GM12878 (cell line): Measurements from ENCODE around the gene POLN. TPM values are rescaled to one million over a fixed set of nuclear protein-coding genes. Genes with fewer than 3 reads are reported as not detected.

ENCODE experiments used
- ATAC-seq: fragments of 200-7000 bp; cut with Tn5 transposase; 3 replicates; pipeline ENCODE4 v1.9.1; 2020; ENCODE audit warnings: mild to moderate bottlenecking, moderate library complexity
- BruUV-seq: library from RNA; stranded (reverse); fragments of 400-500 nt; replicated peaks from 2 replicates; lab custom pipeline; 2021; lab: Mats Ljungman, UMichigan
- CTCF ChIA-PET: fragments of 300-600 bp; sonication (Branson Sonifier 250); formaldehyde crosslinking; extraction: SDS; loops from one replicate; lab custom pipeline; 2021; ENCODE audit warnings: inconsistent platforms; lab: Yijun Ruan, JAX
- POLR2A ChIA-PET: fragments of 350-600 bp; formaldehyde crosslinking; extraction: SDS; loops from one replicate; lab custom pipeline; 2021; ENCODE audit warnings: inconsistent platforms; lab: Charles Lee
- RAD21 ChIA-PET: fragments of 300-600 bp; sonication (Branson Sonifier 250); formaldehyde crosslinking; loops from one replicate; lab custom pipeline; 2023; ENCODE audit warnings: antibody characterized with exemption; ENCODE audit not compliant: unreplicated experiment; lab: Charles Lee
- SMC1A ChIA-PET: fragments of 300-600 bp; sonication (Branson Sonifier 250); formaldehyde crosslinking; loops from one replicate; lab custom pipeline; 2023; ENCODE audit not compliant: unreplicated experiment, uncharacterized antibody; lab: Charles Lee
- DNase-seq: peaks from one replicate; pipeline ENCODE4 v3.0.0-alpha.2; 2011; ENCODE audit warnings: low read depth, low spot score
- FAIRE-seq: peaks from 3 replicates; lab custom pipeline; 2011; peaks lifted over from hg19 to GRCh38; lab: Jason Lieb, UNC
- H2AFZ ChIP-seq: 2 replicates; pipeline ENCODE4 v1.6.0; 2011; ENCODE audit warnings: low read depth, low read length, control low read depth; ENCODE audit not compliant: control insufficient read depth
- H3K27ac ChIP-seq: 2 replicates; pipeline ENCODE4 v1.5.1; 2011; ENCODE audit warnings: control low read depth; ENCODE audit not compliant: control insufficient read depth, insufficient read depth
- H3K27me3 ChIP-seq, 2 experiments: replicated peaks in 1 of 2; 2 replicates each; pipeline versions ENCODE4 v1.6.0 to v1.6.1; 2011; ENCODE audit warnings: low read length in 1 of 2; ENCODE audit not compliant: control insufficient read depth in 2 of 2, insufficient read depth in 2 of 2
- H3K36me3 ChIP-seq, 2 experiments: 2 replicates each; pipeline ENCODE4 v1.5.1; 2011; ENCODE audit warnings: low read length in 1 of 2; ENCODE audit not compliant: control insufficient read depth in 2 of 2, insufficient read depth in 2 of 2
- H3K4me1 ChIP-seq: 2 replicates; pipeline ENCODE4 v1.6.1; 2011; ENCODE audit warnings: mild to moderate bottlenecking, low read length, moderate library complexity, mixed read lengths; ENCODE audit not compliant: control insufficient read depth, insufficient read depth
- H3K4me2 ChIP-seq: 2 replicates; pipeline ENCODE4 v1.6.0; 2011; ENCODE audit warnings: control low read depth; ENCODE audit not compliant: control insufficient read depth, insufficient read depth
- H3K4me3 ChIP-seq: fragments of 200-600 bp; sonication (generic); 2 replicates; pipeline ENCODE4 v1.5.1; 2016
- H3K79me2 ChIP-seq: 2 replicates; pipeline ENCODE4 v1.6.0; 2011; ENCODE audit warnings: low read length; ENCODE audit not compliant: control insufficient read depth, insufficient read depth
- H3K9ac ChIP-seq: 2 replicates; pipeline ENCODE4 v1.8.0; 2011; ENCODE audit warnings: low read length, control low read depth, mixed read lengths; ENCODE audit not compliant: control insufficient read depth, insufficient read depth
- H3K9me3 ChIP-seq: replicated peaks from 3 replicates; pipeline ENCODE4 v1.5.1; 2011; ENCODE audit warnings: mild to moderate bottlenecking, low read length; ENCODE audit not compliant: control insufficient read depth, insufficient read depth
- H4K20me1 ChIP-seq: 2 replicates; pipeline ENCODE4 v1.6.0; 2011; ENCODE audit not compliant: control insufficient read depth, insufficient read depth
- EZH2 ChIP-seq: IDR thresholded peaks from 2 replicates; pipeline ENCODE4 v1.6.1; 2012; ENCODE audit warnings: low read depth, mild to moderate bottlenecking, control low read depth, inconsistent platforms, low read length, borderline replicate concordance; ENCODE audit not compliant: control insufficient read depth
- KAT2A ChIP-seq: conservative IDR thresholded peaks from 2 replicates; pipeline ENCODE4 v1.6.1; 2011; ENCODE audit warnings: low read depth, low read length; ENCODE audit not compliant: control insufficient read depth
- MYB ChIP-seq: fragments of 150-350 bp; IDR thresholded peaks from 2 replicates; pipeline ENCODE4 v1.6.1; 2014; ENCODE audit warnings: mild to moderate bottlenecking, low read depth, low read length, borderline replicate concordance
- NFIC ChIP-seq: IDR thresholded peaks from 2 replicates; pipeline ENCODE4 v1.6.1; 2012; ENCODE audit warnings: low read depth, mild to moderate bottlenecking, inconsistent platforms, low read length, moderate library complexity
- NR2C1 ChIP-seq: fragments of 450-650 bp; IDR thresholded peaks from 2 replicates; pipeline ENCODE4 v1.6.1; 2017; ENCODE audit warnings: antibody characterized with exemption, mild to moderate bottlenecking, moderate library complexity
- NRF1 ChIP-seq: conservative IDR thresholded peaks from 2 replicates; pipeline ENCODE4 v1.6.1; 2011; ENCODE audit warnings: mild to moderate bottlenecking, low read depth, low read length, improper control_type of control experiment
- PBX3 ChIP-seq: IDR thresholded peaks from 2 replicates; pipeline ENCODE4 v1.6.1; 2011; ENCODE audit warnings: mild to moderate bottlenecking, low read depth, low read length, moderate library complexity; ENCODE audit not compliant: insufficient replicate concordance
- RCOR1 ChIP-seq: conservative IDR thresholded peaks from 2 replicates; pipeline ENCODE4 v1.6.1; 2012; ENCODE audit warnings: low read depth, low read length, improper control_type of control experiment
- WGBS: methylation state at CpG from one replicate; pipeline ENCODE4 v1.1.6; 2016; ENCODE audit warnings: low lambda C conversion rate; ENCODE audit not compliant: insufficient replicate concordance, insufficient coverage; ENCODE audit errors: missing lambda C conversion rate; 5-methylcytosine and 5-hydroxymethylcytosine counted together
- in situ Hi-C: fragments of 300-500 bp; cut with MboI; formaldehyde crosslinking; loops from 9 replicates; pipeline ENCODE4 v1.14.3; 2018; ENCODE audit warnings: mixed read lengths
- intact Hi-C: fragments of 100-400 bp; cut with micrococcal nuclease; formaldehyde crosslinking; loops from one replicate; pipeline ENCODE4 v1.14.2; 2022; ENCODE audit not compliant: unreplicated experiment
- polyA plus RNA-seq, 11 experiments: library from polyadenylated mRNA; depleted of rRNA in 4 of 11; unstranded in 6 of 11; stranded (reverse) in 5 of 11; fragments of >200 nt; fragmentation: Nextera tagmentation in 4 of 11; fragmentation: Illumina TruSeq in 1 of 11; extraction: Ambion mirVana in 4 of 11; extraction: Trizol in 1 of 11; gene quantifications; 1 replicate in 1 of 11; 2 replicates in 10 of 11; pipeline versions ENCODE4 v1.2.1 to v1.2.3, GENCODE V29; 2011 to 2016; ENCODE audit warnings: inconsistent platforms in 2 of 11, missing spikeins in 2 of 11, low read depth in 1 of 11
- total RNA-seq, 4 experiments: library from RNA; depleted of rRNA in 3 of 4; stranded (reverse); fragments of >200 nt in 3 of 4; fragmentation: Illumina TruSeq in 1 of 4; extraction: Trizol in 1 of 4; gene quantifications; 2 replicates each; pipeline versions ENCODE4 v1.2.1 to v1.2.3, GENCODE V29; 2013 to 2021

POLN gene
- total and polyA plus RNA-seq, 10 of the 15 experiments (the other 5 are each of a cell fraction or from before 2014, with no cell fraction given) = 0.09 to 2.0 (median 0.95) TPM; not detected in 1

- Histone ChIP-seq H3K9me3 (no peaks in the 10 kb centered on the region), H3K9ac (no peak overlapping the region), H3K4me2 (no peak overlapping the region), H3K27ac (no peak overlapping the region), H3K36me3 (no peaks in the 10 kb centered on the region), H3K27me3 (no peaks in the 10 kb centered on the region), H3K79me2 (peaks cover 10% of the 10 kb centered on the region), H4K20me1 (no peaks in the 10 kb centered on the region; the same call in 1 of the 2 replicates), H2AFZ (no peak overlapping the region), H3K4me1 (no peaks in the 10 kb centered on the region; the same call in 1 of the 2 replicates), H3K4me3 (no peak overlapping the region)
- POLR2A ChIA-PET = no interaction called here
- 90% methylated on average over 6 of the region's 6 CpGs for WGBS
- no TSS peak for BruUV-seq
- ATAC-seq (no peak), DNase-seq (no peak), FAIRE-seq (no peak)
- TF ChIP-seq NFIC = no peak
- no peak for TF ChIP-seq KAT2A
- no peak for TF ChIP-seq PBX3
- TF ChIP-seq EZH2 = no peak
- TF ChIP-seq NRF1 = no peak
- SMC1A ChIA-PET = no interaction called here
- RAD21 ChIA-PET = interaction anchor here (1.4 kb wide), 1 partner anchor 23 kb away, joined by 4 read pairs; no protein-coding TSS in a partner anchor
- intact Hi-C loops = loop anchor here (2.0 to 10.0 kb wide), 2 partner anchors 149 to 811 kb away; partner anchors contain the start of genes HTT and HTT-AS
- in situ Hi-C loops = no loop called here
- CTCF ChIA-PET = no interaction called here
These were observed 22.0 kb upstream of the POLN start for GRCh38 chr4:2263926-2264321.

GRCh38 chr4:2262944-2263250, 21.0 kb upstream of the POLN start:
- ChIA-PET POLR2A (interaction anchor here (0.7 to 1.1 kb wide), 3 partner anchors 138 to 522 kb away, joined by 3 to 7 read pairs (median 4); no protein-coding TSS in a partner anchor), CTCF (no interaction called here), SMC1A (no interaction called here), RAD21 (interaction anchor here (1.4 to 1.7 kb wide), 3 partner anchors 22 to 149 kb away, joined by 4 to 12 read pairs (median 11); no protein-coding TSS in a partner anchor)
- H3K4me2 ChIP-seq = peak overlapping the region; percentile 94
- ATAC-seq = no peak
- H4K20me1 ChIP-seq = no peaks in the 10 kb centered on the region; the same call in 1 of the 2 replicates
- no peak for DNase-seq
- no TSS peak for BruUV-seq
- peak overlapping the region; percentile 87 for H2AFZ ChIP-seq
- H3K36me3 ChIP-seq = no peaks in the 10 kb centered on the region; a peak in 1 of 4 replicates
- 30% methylated on average over 10 of the region's 13 CpGs for whole genome bisulfite sequencing
- H3K27ac ChIP-seq = peak overlapping the region; percentile 82
- no peak for FAIRE-seq
- no peaks in the 10 kb centered on the region; the same call in 1 of the 2 replicates for H3K4me1 ChIP-seq
- peak overlapping the region; percentile 74 for H3K4me3 ChIP-seq
- peaks cover 10% of the 10 kb centered on the region for H3K79me2 ChIP-seq
- H3K9ac ChIP-seq = peak overlapping the region; percentile 88
- H3K27me3 ChIP-seq = no peaks in the 10 kb centered on the region
- in situ Hi-C loops = no loop called here
- TF ChIP-seq RCOR1 (no peak), NR2C1 (no peak), MYB (no peak)
- intact Hi-C loops = loop anchor here (1.0 to 10.0 kb wide), 3 partner anchors 21 to 812 kb away; partner anchors contain the start of genes HAUS3, HTT, HTT-AS and POLN
- no peaks in the 10 kb centered on the region for H3K9me3 ChIP-seq
